Skeletal muscle satellite cell (primary cell): ENCODE results near the gene UFSP2.

Experiments used
- H3K27me3 ChIP-seq: 2 replicates; pipeline ENCODE4 v1.7.0; 2013; ENCODE audit warnings: low read length; ENCODE audit not compliant: control insufficient read depth, insufficient read depth
- H3K36me3 ChIP-seq: 2 replicates; pipeline ENCODE4 v1.7.0; 2013; ENCODE audit warnings: mild to moderate bottlenecking, control low read depth, low read length; ENCODE audit not compliant: insufficient read depth
- H3K4me1 ChIP-seq: 2 replicates; pipeline ENCODE4 v1.7.0; 2013; ENCODE audit warnings: low read length; ENCODE audit not compliant: control insufficient read depth, insufficient read depth
- H3K4me2 ChIP-seq: 2 replicates; pipeline ENCODE4 v1.7.0; 2013; ENCODE audit warnings: mild to moderate bottlenecking, low read length
- H3K4me3 ChIP-seq: 2 replicates; pipeline ENCODE4 v1.7.0; 2013; ENCODE audit warnings: low read length
- H3K9ac ChIP-seq: 2 replicates; pipeline ENCODE4 v1.7.0; 2013; ENCODE audit warnings: mild to moderate bottlenecking, low read depth, low read length, moderate library complexity
- H3K9me3 ChIP-seq: replicated peaks from 2 replicates; pipeline ENCODE4 v1.7.0; 2013; ENCODE audit warnings: mild to moderate bottlenecking, control low read depth, low read length

The UFSP2 gene

GRCh38 chr4:185381288-185382196, 44.2 kb downstream of the UFSP2 start:
- Histone ChIP-seq H3K36me3 (peaks cover 35% of the 10 kb centered on the region), H3K4me2 (no peak overlapping the region), H3K9me3 (peaks cover 3% of the 10 kb centered on the region), H3K4me1 (peaks cover 11% of the 10 kb centered on the region), H3K9ac (no peak overlapping the region), H3K27me3 (no peaks in the 10 kb centered on the region), H3K4me3 (no peak overlapping the region)

DNA sequence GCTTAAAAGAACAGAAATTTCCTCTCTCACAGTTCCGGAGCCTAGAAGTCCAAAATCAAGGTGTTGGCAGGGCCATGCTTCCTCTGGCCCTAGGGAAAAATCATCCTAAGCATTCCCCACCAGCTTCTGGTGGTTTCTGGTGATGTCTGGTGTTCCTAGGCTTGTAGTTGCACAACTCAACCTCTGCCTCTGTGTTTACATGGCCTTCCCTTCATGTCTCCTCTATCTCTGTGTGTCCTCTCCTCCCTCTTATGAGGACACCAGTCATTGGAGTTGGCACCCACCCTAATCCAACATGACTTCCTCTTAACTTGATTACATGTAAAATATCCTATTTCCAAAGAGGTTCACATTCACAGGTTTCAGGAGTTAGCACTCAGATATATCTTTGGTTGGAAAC, 45.4 kb downstream of the UFSP2 start:
- Histone ChIP-seq H3K9ac (no peak overlapping the region), H3K4me1 (peaks cover 9% of the 10 kb centered on the region)

DNA sequence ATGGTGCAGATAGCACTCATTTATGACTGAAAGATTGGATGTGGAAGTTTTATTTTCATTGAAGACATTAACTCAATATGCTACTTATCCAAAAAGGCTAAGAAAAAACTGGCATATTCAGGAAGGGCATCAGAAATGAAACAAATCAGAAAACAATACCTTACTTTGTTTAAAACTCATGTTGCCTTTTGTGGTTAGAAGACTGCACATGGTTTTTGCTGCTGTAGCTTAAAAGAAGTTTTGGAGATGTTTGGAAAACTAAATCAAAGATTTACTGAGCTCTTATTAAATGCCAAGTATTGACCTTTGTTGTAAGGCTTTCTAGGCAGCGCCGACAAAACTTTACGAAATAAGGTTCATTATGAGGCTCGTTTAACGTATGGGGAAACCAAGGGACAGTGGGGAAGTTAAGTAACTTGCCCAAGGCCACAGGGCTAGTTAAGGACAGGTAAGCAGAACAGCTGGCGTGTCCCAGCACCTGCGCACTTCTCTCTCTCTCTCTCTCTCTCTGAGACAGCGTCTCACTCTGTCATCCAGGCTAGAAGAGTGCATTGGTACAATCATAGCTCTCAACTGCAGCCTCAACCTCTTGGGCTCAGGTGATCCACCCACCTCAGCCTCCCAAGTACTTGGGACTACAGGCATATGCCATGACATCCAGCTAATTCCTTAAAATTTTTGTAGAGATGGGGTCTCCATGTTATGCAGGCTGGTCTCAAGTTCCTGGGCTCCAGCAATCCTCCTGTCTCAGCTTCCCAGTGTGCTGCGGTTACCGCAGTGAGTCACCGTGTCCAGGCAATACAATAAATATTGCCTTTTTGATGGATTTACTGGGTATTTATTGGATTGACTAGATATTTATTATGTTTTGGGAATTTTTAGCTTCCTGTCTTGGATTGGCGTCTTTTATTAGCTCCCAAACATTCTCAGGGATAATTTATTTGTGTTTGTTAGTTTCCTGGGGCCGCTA, 46.2 kb downstream of the UFSP2 start:
- Histone ChIP-seq H3K4me1 (peaks cover 3% of the 10 kb centered on the region), H3K36me3 (peaks cover 40% of the 10 kb centered on the region), H3K9ac (no peak overlapping the region), H3K4me3 (no peak overlapping the region), H3K27me3 (no peaks in the 10 kb centered on the region), H3K4me2 (no peak overlapping the region), H3K9me3 (peaks cover 3% of the 10 kb centered on the region)

More for the DNA sequence above, 45.4 kb downstream of the UFSP2 start:
- Histone ChIP-seq H3K9me3 (peaks cover 3% of the 10 kb centered on the region), H3K4me2 (no peak overlapping the region), H3K36me3 (peaks cover 38% of the 10 kb centered on the region), H3K4me3 (no peak overlapping the region), H3K27me3 (no peaks in the 10 kb centered on the region)

DNA sequence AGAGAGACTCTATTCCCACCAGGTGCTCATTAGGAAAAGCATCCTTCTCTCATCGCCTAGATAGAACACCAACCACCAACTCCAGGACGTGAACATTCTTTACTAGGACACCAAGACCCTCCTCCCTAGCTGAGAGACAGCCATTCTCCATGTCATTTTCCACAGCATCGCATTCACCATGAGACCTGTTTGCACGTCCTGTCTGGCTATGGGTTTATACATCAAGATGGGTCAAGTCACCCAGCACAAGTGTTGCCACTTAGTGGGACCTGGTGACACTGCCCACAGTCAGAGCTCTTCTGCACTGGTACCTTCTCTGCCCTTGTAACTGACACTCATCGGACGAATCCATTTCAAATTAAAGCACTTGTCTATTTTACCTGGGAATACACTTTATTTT, 47.5 kb downstream of the UFSP2 start:
- no peak overlapping the region for H3K4me3 ChIP-seq
- no peak overlapping the region for H3K9ac ChIP-seq
- H3K4me1 ChIP-seq: no peaks in the 10 kb centered on the region
- H3K27me3 ChIP-seq: no peaks in the 10 kb centered on the region
- H3K9me3 ChIP-seq: peaks cover 3% of the 10 kb centered on the region
- peaks cover 38% of the 10 kb centered on the region for H3K36me3 ChIP-seq
- H3K4me2 ChIP-seq: no peak overlapping the region

DNA sequence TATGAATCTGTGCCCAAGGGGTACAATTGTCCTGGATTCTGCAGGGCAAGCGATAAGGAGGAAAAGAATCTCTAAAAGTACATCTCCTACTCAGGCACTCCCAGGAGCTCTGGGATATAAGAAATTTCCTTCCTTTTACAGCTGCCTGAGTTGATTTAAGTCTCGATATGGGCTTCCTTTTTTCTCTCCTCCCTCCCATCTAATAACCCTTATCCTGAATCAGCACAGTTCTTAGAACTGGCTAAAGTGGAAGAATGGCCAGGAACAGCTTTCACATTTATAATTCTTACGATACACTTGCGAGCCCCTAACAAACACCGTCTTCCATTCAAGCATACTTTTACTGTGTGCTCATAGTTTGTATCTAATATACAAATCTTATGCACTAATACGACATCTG, 51.2 kb downstream of the UFSP2 start:
- no peaks in the 10 kb centered on the region for H3K4me1 ChIP-seq
- H3K36me3 ChIP-seq: peaks cover 36% of the 10 kb centered on the region
- H3K9me3 ChIP-seq: no peaks in the 10 kb centered on the region

GRCh38 chr4:185374027-185374426, 51.7 kb downstream of the UFSP2 start:
- Histone ChIP-seq H3K4me3 (no peak overlapping the region), H3K36me3 (peaks cover 35% of the 10 kb centered on the region), H3K4me1 (no peaks in the 10 kb centered on the region), H3K9me3 (no peaks in the 10 kb centered on the region), H3K4me2 (no peak overlapping the region), H3K9ac (no peak overlapping the region), H3K27me3 (no peaks in the 10 kb centered on the region)

More for the DNA sequence above, 51.2 kb downstream of the UFSP2 start:
- no peak overlapping the region for H3K4me2 ChIP-seq
- H3K4me3 ChIP-seq: no peak overlapping the region
- H3K9ac ChIP-seq: no peak overlapping the region
- no peaks in the 10 kb centered on the region for H3K27me3 ChIP-seq

DNA sequence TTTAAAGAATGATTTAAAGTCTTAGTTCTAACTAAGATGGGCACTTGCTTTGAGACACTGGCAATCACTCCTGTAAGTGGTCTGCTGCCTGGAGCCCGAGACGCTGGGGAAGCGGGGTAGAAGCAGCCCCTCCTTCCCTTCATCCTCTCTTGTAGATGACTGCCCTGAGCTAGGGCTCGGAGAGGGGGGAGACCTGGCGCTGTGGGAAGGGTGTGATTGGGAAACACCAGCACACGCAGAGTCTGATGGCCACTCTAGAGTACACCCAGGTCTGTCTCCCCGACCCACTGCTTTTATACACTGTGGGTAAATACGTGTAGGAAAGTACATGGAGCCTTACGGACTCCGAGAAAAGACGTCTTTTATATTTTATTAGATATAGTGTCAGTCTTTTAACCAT, 54.1 kb downstream of the UFSP2 start:
- Histone ChIP-seq H3K4me2 (no peak overlapping the region), H3K4me1 (no peaks in the 10 kb centered on the region), H3K9me3 (no peaks in the 10 kb centered on the region), H3K27me3 (no peaks in the 10 kb centered on the region), H3K4me3 (no peak overlapping the region), H3K36me3 (peaks cover 29% of the 10 kb centered on the region), H3K9ac (no peak overlapping the region)

DNA sequence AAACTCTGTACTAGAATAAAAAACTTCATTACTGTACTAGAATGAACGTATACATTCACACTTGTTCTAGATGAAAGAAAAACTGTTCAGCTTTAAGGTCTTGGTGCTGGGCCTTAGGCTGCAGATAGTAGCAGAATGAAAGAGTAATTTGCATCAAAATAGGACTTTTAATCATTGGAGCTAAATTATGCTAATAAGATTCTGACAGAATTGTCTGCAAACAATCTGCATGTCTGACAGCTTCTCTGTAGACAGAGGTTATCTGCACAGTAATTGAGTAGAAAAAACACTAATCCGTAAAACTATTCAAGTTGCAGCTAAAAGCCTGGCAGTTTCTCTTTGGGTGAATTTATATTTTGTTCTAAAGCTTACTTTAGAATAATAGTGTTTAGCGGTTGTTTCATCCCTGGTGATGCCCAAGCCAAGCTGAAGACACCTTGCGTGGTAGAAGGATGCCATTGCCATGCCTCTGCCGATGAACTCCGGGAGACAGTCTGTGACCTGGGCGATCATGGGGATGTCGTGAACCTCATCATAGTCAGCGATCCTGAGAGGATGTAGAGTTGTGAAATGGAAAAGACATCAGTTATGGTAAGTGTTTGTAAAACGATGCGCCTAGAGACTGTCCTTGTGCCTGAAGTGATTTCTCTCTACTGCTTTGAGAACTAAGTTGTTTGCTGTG, 55.4 kb downstream of the UFSP2 start:
- H3K9me3 ChIP-seq: no peaks in the 10 kb centered on the region
- no peaks in the 10 kb centered on the region for H3K27me3 ChIP-seq
- no peak overlapping the region for H3K4me2 ChIP-seq
- H3K4me3 ChIP-seq: no peak overlapping the region
- peaks cover 25% of the 10 kb centered on the region for H3K36me3 ChIP-seq
- no peaks in the 10 kb centered on the region for H3K4me1 ChIP-seq
- no peak overlapping the region for H3K9ac ChIP-seq

DNA sequence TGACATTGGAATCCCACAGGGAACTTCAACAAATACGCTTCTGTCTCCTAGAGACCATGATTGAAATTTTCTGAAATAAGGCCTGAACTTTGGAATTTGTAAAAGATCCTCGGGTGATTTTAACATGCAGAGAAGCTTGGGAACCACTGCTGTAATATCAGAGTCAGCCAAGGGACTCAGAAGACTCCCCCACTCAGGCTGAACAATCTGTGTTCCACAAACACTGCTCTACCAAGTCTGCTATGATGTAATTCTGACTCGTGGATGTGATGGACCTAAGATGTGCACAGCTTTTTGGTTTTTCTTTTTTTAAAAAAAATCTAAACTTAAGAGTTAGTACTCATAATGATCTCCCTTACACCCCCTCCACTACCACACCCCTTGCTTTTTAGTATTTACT, 56.0 kb downstream of the UFSP2 start:
- H3K9ac ChIP-seq: no peak overlapping the region
- H3K4me3 ChIP-seq: no peak overlapping the region
- H3K4me1 ChIP-seq: no peaks in the 10 kb centered on the region
- H3K9me3 ChIP-seq: no peaks in the 10 kb centered on the region
- H3K4me2 ChIP-seq: no peak overlapping the region
- no peaks in the 10 kb centered on the region for H3K27me3 ChIP-seq
- peaks cover 24% of the 10 kb centered on the region for H3K36me3 ChIP-seq

- Histone ChIP-seq H3K4me1 (peaks cover 4% of the 10 kb centered on the region), H3K9me3 (no peaks in the 10 kb centered on the region), H3K4me3 (no peak overlapping the region), H3K27me3 (no peaks in the 10 kb centered on the region), H3K4me2 (no peak overlapping the region), H3K9ac (no peak overlapping the region), H3K36me3 (peaks cover 6% of the 10 kb centered on the region)
Observed at GRCh38 chr4:185364886-185365285, 60.9 kb downstream of the UFSP2 start.

- Histone ChIP-seq H3K9me3 (no peaks in the 10 kb centered on the region), H3K9ac (no peak overlapping the region), H3K27me3 (no peaks in the 10 kb centered on the region), H3K4me1 (peaks cover 18% of the 10 kb centered on the region), H3K4me2 (no peak overlapping the region), H3K4me3 (no peak overlapping the region), H3K36me3 (peaks cover 5% of the 10 kb centered on the region)
Observed at GRCh38 chr4:185363251-185363650, 62.5 kb downstream of the UFSP2 start.
